HEK293 (cell line): ENCODE results near the gene FPGS.
"Not testable (repeated sequence)": the region's sequence is repeated elsewhere in the genome, so short reads cannot be mapped to it uniquely, and the experiment has no call there.

ENCODE experiments used
- CTCF ChIA-PET: fragments of 350-600 bp; formaldehyde crosslinking; extraction: SDS; loops from one replicate; lab custom pipeline; 2021; ENCODE audit warnings: antibody characterized with exemption; lab: Yijun Ruan, JAX
- POLR2A ChIA-PET: fragments of 300-600 bp; formaldehyde crosslinking; extraction: SDS; loops from one replicate; lab custom pipeline; 2020; ENCODE audit warnings: antibody characterized with exemption, inconsistent platforms; lab: Yijun Ruan, JAX
- H3K27ac ChIP-seq: fragments of 200-500 bp; sonication (Bioruptor generic); 2 replicates; pipeline ENCODE4 v1.5.1; 2014; ENCODE audit warnings: low read depth, low read length, control low read depth, inconsistent platforms; ENCODE audit errors: extremely low read depth
- H3K36me3 ChIP-seq, 2 experiments: fragments of 200-500 bp in 1 of 2; sonication (Bioruptor generic) in 1 of 2; 1 replicate in 1 of 2; 2 replicates in 1 of 2; pipeline ENCODE4 v1.5.1; 2014 to 2017; ENCODE audit warnings: inconsistent platforms in 2 of 2, low read length in 2 of 2; ENCODE audit not compliant: control insufficient read depth in 2 of 2, insufficient read depth in 1 of 2
- H3K4me1 ChIP-seq: fragments of 200-500 bp; sonication (Bioruptor generic); 2 replicates; pipeline ENCODE4 v1.5.1; 2014; ENCODE audit warnings: mild to moderate bottlenecking, low read length, inconsistent platforms; ENCODE audit not compliant: control insufficient read depth, insufficient read depth
- H3K4me3 ChIP-seq: 2 replicates; pipeline ENCODE4 v1.5.1; 2011; ENCODE audit warnings: low read depth, mild to moderate bottlenecking, control low read depth, low read length, moderate library complexity
- H3K9me3 ChIP-seq: fragments of 200-500 bp; sonication (Bioruptor generic); 2 replicates; pipeline ENCODE4 v1.5.1; 2014; ENCODE audit warnings: low read depth, low read length, inconsistent platforms; ENCODE audit not compliant: control insufficient read depth, insufficient read depth
- AEBP2 ChIP-seq: fragments of 450-650 bp; formaldehyde crosslinking; IDR thresholded peaks from 2 replicates; pipeline ENCODE4 v1.5.1; 2016; ENCODE audit warnings: missing biosample characterization, missing genetic modification characterization, borderline replicate concordance
- BCL11A ChIP-seq: fragments of 450-650 bp; formaldehyde crosslinking; IDR thresholded peaks from 2 replicates; pipeline ENCODE4 v1.5.1; 2016; ENCODE audit warnings: low read depth, missing biosample characterization, missing genetic modification characterization
- BCL6B ChIP-seq: fragments of 450-650 bp; formaldehyde crosslinking; IDR thresholded peaks from 2 replicates; pipeline ENCODE4 v1.5.1; 2017; ENCODE audit warnings: missing biosample characterization, missing genetic modification characterization
- EGR2 ChIP-seq: fragments of 450-650 bp; formaldehyde crosslinking; IDR thresholded peaks from 2 replicates; pipeline ENCODE4 v1.5.1; 2016; ENCODE audit warnings: low read depth, missing biosample characterization, missing genetic modification characterization
- KLF8 ChIP-seq: fragments of 450-650 bp; formaldehyde crosslinking; IDR thresholded peaks from 2 replicates; pipeline ENCODE4 v1.5.1; 2016; ENCODE audit warnings: missing biosample characterization, missing genetic modification characterization
- ZBTB20 ChIP-seq: fragments of 450-650 bp; formaldehyde crosslinking; IDR thresholded peaks from 2 replicates; pipeline ENCODE4 v1.5.1; 2016; ENCODE audit warnings: missing biosample characterization, missing genetic modification characterization
- ZFHX2 ChIP-seq: fragments of 450-650 bp; formaldehyde crosslinking; conservative IDR thresholded peaks from 2 replicates; pipeline ENCODE4 v1.5.1; 2016; ENCODE audit warnings: missing biosample characterization, missing genetic modification characterization
- ZNF132 ChIP-seq: fragments of 450-650 bp; formaldehyde crosslinking; IDR thresholded peaks from 2 replicates; pipeline ENCODE4 v1.5.1; 2017; ENCODE audit warnings: missing biosample characterization, missing genetic modification characterization, borderline replicate concordance
- ZNF558 ChIP-seq: fragments of 450-650 bp; formaldehyde crosslinking; IDR thresholded peaks from 2 replicates; pipeline ENCODE4 v1.5.1; 2016; ENCODE audit warnings: missing biosample characterization, missing genetic modification characterization
- ZNF571 ChIP-seq: fragments of 450-650 bp; formaldehyde crosslinking; IDR thresholded peaks from 2 replicates; pipeline ENCODE4 v1.5.0; 2017; ENCODE audit warnings: missing biosample characterization, missing genetic modification characterization
- ZNF768 ChIP-seq: fragments of 450-650 bp; formaldehyde crosslinking; IDR thresholded peaks from 2 replicates; pipeline ENCODE4 v1.5.1; 2018; ENCODE audit warnings: missing biosample characterization, mild to moderate bottlenecking, missing genetic modification characterization
- ZNF792 ChIP-seq: fragments of 450-650 bp; formaldehyde crosslinking; IDR thresholded peaks from 2 replicates; pipeline ENCODE4 v1.5.1; 2016; ENCODE audit warnings: missing biosample characterization, missing genetic modification characterization
- ZSCAN23 ChIP-seq: fragments of 450-650 bp; formaldehyde crosslinking; IDR thresholded peaks from 2 replicates; pipeline ENCODE4 v1.5.1; 2016; ENCODE audit warnings: missing biosample characterization, missing genetic modification characterization
- TF ChIP-seq, protein P1 (sequence below): fragments of 450-650 bp; formaldehyde crosslinking; IDR thresholded peaks from 2 replicates; pipeline ENCODE4 v1.5.1; 2017; ENCODE audit warnings: missing biosample characterization, missing genetic modification characterization
- TF ChIP-seq, protein P2 (sequence below): fragments of 450-650 bp; formaldehyde crosslinking; IDR thresholded peaks from 2 replicates; pipeline ENCODE4 v1.5.1; 2016; ENCODE audit warnings: missing biosample characterization, missing genetic modification characterization

FPGS gene

DNA sequence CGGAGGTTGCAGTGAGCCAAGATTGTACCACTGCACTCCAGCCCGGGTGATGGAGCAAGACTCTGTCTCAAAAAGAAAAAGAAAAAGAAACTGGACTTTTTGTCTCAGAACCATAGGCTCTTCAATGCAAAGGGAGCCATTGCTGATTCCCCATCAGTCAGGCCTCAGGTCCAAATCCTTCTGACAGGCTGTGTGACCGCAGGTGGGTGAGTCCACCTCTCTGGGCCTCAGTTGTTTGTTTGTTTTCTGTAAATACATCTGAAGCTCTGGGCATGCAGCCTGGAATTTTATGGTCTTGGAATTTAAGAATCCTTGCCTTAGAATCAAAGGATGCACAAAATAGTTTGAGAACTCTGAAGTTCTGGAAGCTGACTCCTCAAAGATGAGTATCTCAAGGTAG, 46.4 kb upstream of the FPGS start:
- ChIA-PET POLR2A (interaction anchor here (0.6 to 1.2 kb wide), 2 partner anchors 15 to 158 kb away, joined by 5 to 6 read pairs; no protein-coding TSS in a partner anchor), CTCF (interaction anchor here (1.2 to 1.6 kb wide), 4 partner anchors 9 to 165 kb away, joined by 3 to 4 read pairs (median 4); partner anchors contain the start of gene CDK9)
- H3K4me3 ChIP-seq, result no peak overlapping the region
- no peaks in the 10 kb centered on the region for H3K36me3 ChIP-seq
- H3K9me3 ChIP-seq, result no peaks in the 10 kb centered on the region
- no peak overlapping the region for H3K27ac ChIP-seq
- TF ChIP-seq, protein P1, sequence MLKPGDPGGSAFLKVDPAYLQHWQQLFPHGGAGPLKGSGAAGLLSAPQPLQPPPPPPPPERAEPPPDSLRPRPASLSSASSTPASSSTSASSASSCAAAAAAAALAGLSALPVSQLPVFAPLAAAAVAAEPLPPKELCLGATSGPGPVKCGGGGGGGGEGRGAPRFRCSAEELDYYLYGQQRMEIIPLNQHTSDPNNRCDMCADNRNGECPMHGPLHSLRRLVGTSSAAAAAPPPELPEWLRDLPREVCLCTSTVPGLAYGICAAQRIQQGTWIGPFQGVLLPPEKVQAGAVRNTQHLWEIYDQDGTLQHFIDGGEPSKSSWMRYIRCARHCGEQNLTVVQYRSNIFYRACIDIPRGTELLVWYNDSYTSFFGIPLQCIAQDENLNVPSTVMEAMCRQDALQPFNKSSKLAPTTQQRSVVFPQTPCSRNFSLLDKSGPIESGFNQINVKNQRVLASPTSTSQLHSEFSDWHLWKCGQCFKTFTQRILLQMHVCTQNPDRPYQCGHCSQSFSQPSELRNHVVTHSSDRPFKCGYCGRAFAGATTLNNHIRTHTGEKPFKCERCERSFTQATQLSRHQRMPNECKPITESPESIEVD (tag by site-specific recombination), result no peak
- TF ChIP-seq ZNF768 (tag by site-specific recombination), result peak; percentile 64; the same call in 1 of the 2 replicates
- 0 out of 2 replicates have a peak, but pooled peaks cover 2% of the 10 kb centered on the region for H3K4me1 ChIP-seq

DNA sequence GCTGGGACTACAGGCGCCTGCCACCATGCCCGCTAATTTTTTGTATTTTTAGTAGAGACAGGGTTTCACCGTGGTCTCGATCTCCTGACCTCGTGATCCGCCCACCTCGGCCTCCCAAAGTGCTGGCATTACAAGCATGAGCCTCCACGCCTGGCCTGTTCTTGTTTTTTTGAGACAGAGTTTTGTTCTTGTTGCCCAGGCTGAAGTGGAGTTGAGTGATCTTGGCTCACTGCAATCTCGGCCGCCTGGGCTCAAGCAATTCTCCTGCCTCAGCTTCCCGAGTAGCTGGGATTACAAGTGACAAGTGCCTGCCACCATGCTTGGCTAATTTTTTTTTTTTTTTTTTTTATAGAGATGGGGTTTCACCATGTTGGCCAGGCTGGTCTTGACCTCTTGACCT, 45.9 kb upstream of the FPGS start:
- H3K4me3 ChIP-seq, H3K27ac ChIP-seq, H3K9me3 ChIP-seq, H3K36me3 ChIP-seq, H3K4me1 ChIP-seq, POLR2A ChIA-PET: not testable (repeated sequence)
- CTCF ChIA-PET, result interaction anchor here (0.7 to 1.6 kb wide), 5 partner anchors 9 to 164 kb away, joined by 3 to 4 read pairs (median 4); partner anchors contain the start of gene CDK9

GRCh38 chr9:127758843-127759242, 43.8 kb upstream of the FPGS start:
- no peak overlapping the region for H3K4me3 ChIP-seq
- POLR2A ChIA-PET, result no interaction called here
- CTCF ChIA-PET, result interaction anchor here (1.6 to 1.7 kb wide), 2 partner anchors 9 to 26 kb away, joined by 4 to 5 read pairs; no protein-coding TSS in a partner anchor
- TF ChIP-seq ZFHX2 (peak; percentile 79), EGR2 (tag by site-specific recombination) (peak; percentile 36), BCL6B (tag by site-specific recombination) (no peak)
- TF ChIP-seq, all 188 proteins: peak for 2
- Histone ChIP-seq H3K36me3 (no peaks in the 10 kb centered on the region), H3K4me1 (0 out of 2 replicates have a peak, but pooled peaks cover 2% of the 10 kb centered on the region), H3K9me3 (no peaks in the 10 kb centered on the region), H3K27ac (no peak overlapping the region)

GRCh38 chr9:127761061-127761460, 41.6 kb upstream of the FPGS start:
- Histone ChIP-seq H3K4me3 (no peak overlapping the region), H3K36me3 (no peaks in the 10 kb centered on the region), H3K4me1 (no peaks in the 10 kb centered on the region), H3K27ac (no peak overlapping the region)
- ChIA-PET CTCF (interaction anchor here (0.6 to 0.7 kb wide), 2 partner anchors 26 to 266 kb away, joined by 3 read pairs; partner anchors contain the start of gene TOR2A), POLR2A (interaction anchor here (2.1 kb wide), 1 partner anchor 10 kb away, joined by 7 read pairs; no protein-coding TSS in a partner anchor)
- TF ChIP-seq ZNF792 (tag by site-specific recombination), result no peak
- no peak for TF ChIP-seq ZNF558 (tag by site-specific recombination)
- no peak for TF ChIP-seq BCL11A (tag by site-specific recombination)
- no peak for TF ChIP-seq KLF8
- TF ChIP-seq AEBP2 (tag by site-specific recombination), result no peak
- no peak for TF ChIP-seq ZSCAN23 (tag by site-specific recombination)
- TF ChIP-seq, protein P2, sequence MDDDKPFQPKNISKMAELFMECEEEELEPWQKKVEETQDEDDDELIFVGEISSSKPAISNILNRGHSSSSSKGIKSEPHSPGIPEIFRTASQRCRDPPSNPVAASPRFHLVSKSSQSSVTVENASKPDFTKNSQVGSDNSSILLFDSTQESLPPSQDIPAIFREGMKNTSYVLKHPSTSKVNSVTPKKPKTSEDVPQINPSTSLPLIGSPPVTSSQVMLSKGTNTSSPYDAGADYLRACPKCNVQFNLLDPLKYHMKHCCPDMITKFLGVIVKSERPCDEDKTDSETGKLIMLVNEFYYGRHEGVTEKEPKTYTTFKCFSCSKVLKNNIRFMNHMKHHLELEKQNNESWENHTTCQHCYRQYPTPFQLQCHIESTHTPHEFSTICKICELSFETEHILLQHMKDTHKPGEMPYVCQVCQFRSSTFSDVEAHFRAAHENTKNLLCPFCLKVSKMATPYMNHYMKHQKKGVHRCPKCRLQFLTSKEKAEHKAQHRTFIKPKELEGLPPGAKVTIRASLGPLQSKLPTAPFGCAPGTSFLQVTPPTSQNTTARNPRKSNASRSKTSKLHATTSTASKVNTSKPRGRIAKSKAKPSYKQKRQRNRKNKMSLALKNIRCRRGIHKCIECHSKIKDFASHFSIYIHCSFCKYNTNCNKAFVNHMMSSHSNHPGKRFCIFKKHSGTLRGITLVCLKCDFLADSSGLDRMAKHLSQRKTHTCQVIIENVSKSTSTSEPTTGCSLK (tag by site-specific recombination), result no peak
- no peak for TF ChIP-seq ZBTB20 (tag by site-specific recombination)
- no peak for TF ChIP-seq ZNF571 (tag by site-specific recombination)
- no peak for TF ChIP-seq ZNF132
- TF ChIP-seq, all 188 proteins: peak for 0
- no peaks in the 10 kb centered on the region for H3K9me3 ChIP-seq
